Adrenal gland (tissue), 5 donors: ENCODE measurements around the gene AGPAT3.

Source experiments
- POLR2A ChIP-seq, 2 donors: fragments of 450-650 bp; IDR thresholded peaks; one replicate each; pipeline ENCODE4 v1.6.1; 2017; ENCODE audit warnings: antibody characterized with exemption in 2 of 2, mild to moderate bottlenecking in 2 of 2, moderate library complexity in 1 of 2
- TF ChIP-seq, protein P1 (sequence below), 6 experiments: fragments of 450-650 bp in 4 of 6; fragments of 200-600 bp in 2 of 6; sonication (generic) in 1 of 6; IDR thresholded peaks; 1 replicate in 5 of 6; 2 replicates in 1 of 6; pipeline versions ENCODE4 v1.5.1 to v1.8.0; 2016 to 2021; ENCODE audit warnings: antibody characterized with exemption in 6 of 6, mild to moderate bottlenecking in 2 of 6, moderate library complexity in 1 of 6
- donor health status: DM: no; HTN: no; CAD: no.

DNA sequence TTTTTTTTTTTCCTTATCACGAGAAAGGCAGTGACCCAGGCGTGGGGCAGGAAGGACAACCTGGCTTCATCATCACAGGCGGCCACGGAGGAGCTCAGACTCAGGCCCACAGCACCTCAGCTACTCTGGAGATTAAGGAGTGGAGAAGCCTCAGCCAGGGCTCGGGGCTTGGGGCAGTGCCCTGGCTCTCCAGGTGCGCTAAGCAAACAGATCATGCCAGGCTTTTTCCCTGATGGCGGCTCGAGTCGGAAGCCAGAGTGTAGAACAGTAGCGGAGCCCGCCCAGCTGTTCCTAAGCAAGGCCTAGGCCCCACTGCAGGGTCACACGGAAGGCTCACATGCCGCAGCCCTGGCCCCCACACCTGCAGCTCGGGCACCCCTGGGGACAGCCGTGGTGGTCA is 70.7 kb downstream of the AGPAT3 start:
- TF ChIP-seq, protein P1, sequence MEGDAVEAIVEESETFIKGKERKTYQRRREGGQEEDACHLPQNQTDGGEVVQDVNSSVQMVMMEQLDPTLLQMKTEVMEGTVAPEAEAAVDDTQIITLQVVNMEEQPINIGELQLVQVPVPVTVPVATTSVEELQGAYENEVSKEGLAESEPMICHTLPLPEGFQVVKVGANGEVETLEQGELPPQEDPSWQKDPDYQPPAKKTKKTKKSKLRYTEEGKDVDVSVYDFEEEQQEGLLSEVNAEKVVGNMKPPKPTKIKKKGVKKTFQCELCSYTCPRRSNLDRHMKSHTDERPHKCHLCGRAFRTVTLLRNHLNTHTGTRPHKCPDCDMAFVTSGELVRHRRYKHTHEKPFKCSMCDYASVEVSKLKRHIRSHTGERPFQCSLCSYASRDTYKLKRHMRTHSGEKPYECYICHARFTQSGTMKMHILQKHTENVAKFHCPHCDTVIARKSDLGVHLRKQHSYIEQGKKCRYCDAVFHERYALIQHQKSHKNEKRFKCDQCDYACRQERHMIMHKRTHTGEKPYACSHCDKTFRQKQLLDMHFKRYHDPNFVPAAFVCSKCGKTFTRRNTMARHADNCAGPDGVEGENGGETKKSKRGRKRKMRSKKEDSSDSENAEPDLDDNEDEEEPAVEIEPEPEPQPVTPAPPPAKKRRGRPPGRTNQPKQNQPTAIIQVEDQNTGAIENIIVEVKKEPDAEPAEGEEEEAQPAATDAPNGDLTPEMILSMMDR (IDR thresholded peaks at IDR 0.05), result no peak
- no peak for TF ChIP-seq POLR2A (IDR thresholded peaks at IDR 0.05)
